Mononuclear cell (primary cell): ENCODE measurements around the gene PRIMPOL. TPM values are rescaled to one million over a fixed set of nuclear protein-coding genes. Genes with fewer than 3 reads are reported as not detected.
A peak's percentile ranks its signal among the peaks of the same experiment; 100 is the strongest.
"Not testable (repeated sequence)": the region's sequence is repeated elsewhere in the genome, so short reads cannot be mapped to it uniquely, and the experiment has no call there.

ENCODE experiments used
- H3K27me3 ChIP-seq: 2 replicates; pipeline ENCODE4 v1.6.0; 2011; ENCODE audit warnings: low read length, control low read depth; ENCODE audit not compliant: insufficient read depth
- H3K4me1 ChIP-seq: 2 replicates; pipeline ENCODE4 v1.5.1; 2011; ENCODE audit warnings: mild to moderate bottlenecking, low read length, control low read depth; ENCODE audit not compliant: insufficient read depth
- H3K4me3 ChIP-seq: 2 replicates; pipeline ENCODE4 v1.5.1; 2011; ENCODE audit warnings: mild to moderate bottlenecking, low read length, moderate library complexity
- H3K9me3 ChIP-seq: 2 replicates; pipeline ENCODE4 v1.5.1; 2011; ENCODE audit warnings: low read depth, mild to moderate bottlenecking, control low read depth, low read length
- total RNA-seq: library from RNA; depleted of rRNA; stranded (reverse); fragments of >200 nt; gene quantifications from one replicate; pipeline ENCODE4 v1.2.3, GENCODE V29; 2012

PRIMPOL gene
- total RNA-seq, 1 donor, result 8.5 TPM

GRCh38 chr4:184734758-184735157 is 85.2 kb downstream of the PRIMPOL start:
- Histone ChIP-seq H3K27me3 (no peaks in the 10 kb centered on the region), H3K4me3 (peak overlapping the region; percentile 68), H3K9me3 (no peaks in the 10 kb centered on the region), H3K4me1 (peaks cover 23% of the 10 kb centered on the region)

- not testable (repeated sequence) for H3K4me3 ChIP-seq, H3K9me3 ChIP-seq, H3K27me3 ChIP-seq
- peaks cover 17% of the 10 kb centered on the region for H3K4me1 ChIP-seq
Measured at GRCh38 chr4:184739575-184739974, 90.0 kb downstream of the PRIMPOL start.

- no peaks in the 10 kb centered on the region for H3K27me3 ChIP-seq
- H3K9me3 ChIP-seq, result no peaks in the 10 kb centered on the region
- no peak overlapping the region for H3K4me3 ChIP-seq
- peaks cover 23% of the 10 kb centered on the region for H3K4me1 ChIP-seq
Measured at GRCh38 chr4:184740980-184741391, 91.4 kb downstream of the PRIMPOL start.

GRCh38 chr4:184741651-184742050 is 92.1 kb downstream of the PRIMPOL start:
- H3K9me3 ChIP-seq, H3K4me3 ChIP-seq, H3K27me3 ChIP-seq: not testable (repeated sequence)
- peaks cover 30% of the 10 kb centered on the region for H3K4me1 ChIP-seq

- Histone ChIP-seq H3K4me1 (peaks cover 49% of the 10 kb centered on the region), H3K4me3 (no peak overlapping the region), H3K9me3 (no peaks in the 10 kb centered on the region), H3K27me3 (no peaks in the 10 kb centered on the region)
Measured at GRCh38 chr4:184743650-184744049, 94.1 kb downstream of the PRIMPOL start.

GRCh38 chr4:184744236-184744635 is 94.7 kb downstream of the PRIMPOL start:
- Histone ChIP-seq H3K4me1 (peaks cover 44% of the 10 kb centered on the region), H3K4me3 (no peak overlapping the region), H3K27me3 (no peaks in the 10 kb centered on the region), H3K9me3 (no peaks in the 10 kb centered on the region)

Other genes starting within 250 kb of the PRIMPOL start
- gene IRF2, start 175.2 kb upstream of the PRIMPOL start, total RNA-seq, result 13.1 TPM
- 23.0 TPM for gene CASP3, start 291 bp upstream of the PRIMPOL start, total RNA-seq
- 4.6 TPM for gene CENPU, start 84.4 kb downstream of the PRIMPOL start, total RNA-seq
- 110 TPM for gene ACSL1, start 176.2 kb downstream of the PRIMPOL start, total RNA-seq